Liver (tissue), 9 donors: ENCODE results near the gene RPLP2. TPM values are rescaled to one million over a fixed set of nuclear protein-coding genes. Genes with fewer than 3 reads are reported as not detected.
A peak's percentile ranks its signal among the peaks of the same experiment; 100 is the strongest.

Experiments used
- DNase-seq: peaks from one replicate; pipeline ENCODE4 v3.0.0-alpha.2; 2017; ENCODE audit warnings: low spot score
- H3K27ac ChIP-seq, 2 donors: one replicate each; pipeline ENCODE4 v1.7.0; 2013; ENCODE audit warnings: inconsistent platforms in 2 of 2, low read length in 2 of 2, control low read depth in 1 of 2, low read depth in 1 of 2, mild to moderate bottlenecking in 1 of 2
- H3K27me3 ChIP-seq, 4 donors: one replicate each; pipeline versions ENCODE4 v1.6.1 to v1.7.0; 2013; ENCODE audit warnings: low read length in 3 of 4, inconsistent platforms in 1 of 4, mild to moderate bottlenecking in 1 of 4, moderate library complexity in 1 of 4; ENCODE audit not compliant: control insufficient read depth in 4 of 4, insufficient read depth in 4 of 4
- H3K36me3 ChIP-seq, 4 donors: one replicate each; pipeline versions ENCODE4 v1.6.1 to v1.7.0; 2013; ENCODE audit warnings: low read length in 3 of 4, mild to moderate bottlenecking in 3 of 4, low read depth in 1 of 4, moderate library complexity in 1 of 4; ENCODE audit not compliant: control insufficient read depth in 4 of 4, insufficient read depth in 3 of 4
- H3K4me1 ChIP-seq, 4 donors: one replicate each; pipeline versions ENCODE4 v1.6.1 to v1.7.0; 2013; ENCODE audit warnings: low read length in 3 of 4, mild to moderate bottlenecking in 3 of 4, moderate library complexity in 1 of 4; ENCODE audit not compliant: control insufficient read depth in 4 of 4, insufficient read depth in 4 of 4
- H3K4me3 ChIP-seq, 3 donors: one replicate each; pipeline versions ENCODE4 v1.6.1 to v1.7.0; 2013; ENCODE audit warnings: low read length in 3 of 3, control low read depth in 1 of 3, low read depth in 1 of 3, mild to moderate bottlenecking in 1 of 3
- H3K9ac ChIP-seq, 2 donors: one replicate each; pipeline ENCODE4 v1.7.0; 2013; ENCODE audit warnings: low read length in 2 of 2, mild to moderate bottlenecking in 2 of 2, moderate library complexity in 2 of 2, control low read depth in 1 of 2, low read depth in 1 of 2
- H3K9me3 ChIP-seq, 4 donors: one replicate each; pipeline versions ENCODE4 v1.6.1 to v1.7.0; 2013; ENCODE audit warnings: low read length in 3 of 4; ENCODE audit not compliant: control insufficient read depth in 4 of 4
- EGR1 ChIP-seq, 2 donors: IDR thresholded peaks; 2 replicates each; pipeline ENCODE4 v1.6.1; 2016 to 2018; ENCODE audit warnings: antibody characterized with exemption in 2 of 2, low read depth in 2 of 2
- FOXA1 ChIP-seq: IDR thresholded peaks from 2 replicates; pipeline ENCODE4 v1.6.1; 2016; ENCODE audit warnings: antibody characterized with exemption
- FOXA2 ChIP-seq: IDR thresholded peaks from 2 replicates; pipeline ENCODE4 v1.6.1; 2016; ENCODE audit warnings: antibody characterized with exemption
- GABPA ChIP-seq, 2 donors: IDR thresholded peaks in 1 of 2; conservative IDR thresholded peaks in 1 of 2; 2 replicates each; pipeline ENCODE4 v1.6.1; 2016; ENCODE audit warnings: antibody characterized with exemption in 2 of 2, mild to moderate bottlenecking in 1 of 2, moderate library complexity in 1 of 2
- HNF4A ChIP-seq, 2 donors: conservative IDR thresholded peaks; 2 replicates each; pipeline ENCODE4 v1.6.1; 2016; ENCODE audit warnings: antibody characterized with exemption in 2 of 2, mild to moderate bottlenecking in 2 of 2
- JUND ChIP-seq, 2 donors: IDR thresholded peaks; 2 replicates each; pipeline ENCODE4 v1.6.1; 2016; ENCODE audit warnings: antibody characterized with exemption in 2 of 2
- RAD21 ChIP-seq, 2 donors: IDR thresholded peaks; 2 replicates each; pipeline ENCODE4 v1.6.1; 2016; ENCODE audit warnings: antibody characterized with exemption in 2 of 2, mild to moderate bottlenecking in 2 of 2
- RXRA ChIP-seq, 2 donors: IDR thresholded peaks; 2 replicates each; pipeline ENCODE4 v1.6.1; 2017 to 2018; ENCODE audit warnings: antibody characterized with exemption in 2 of 2, mild to moderate bottlenecking in 1 of 2
- SP1 ChIP-seq: IDR thresholded peaks from 2 replicates; pipeline ENCODE4 v1.6.1; 2018; ENCODE audit warnings: antibody characterized with exemption, mild to moderate bottlenecking
- TAF1 ChIP-seq: conservative IDR thresholded peaks from 2 replicates; pipeline ENCODE4 v1.6.1; 2016; ENCODE audit warnings: antibody characterized with exemption, mild to moderate bottlenecking
- YY1 ChIP-seq: IDR thresholded peaks from 2 replicates; pipeline ENCODE4 v1.6.1; 2016; ENCODE audit warnings: antibody characterized with exemption, mild to moderate bottlenecking
- WGBS: extraction: QIAGEN DNeasy Blood & Tissue Kit; methylation state at CpG from one replicate; pipeline ENCODE4 v1.1.7; 2013; 5-methylcytosine and 5-hydroxymethylcytosine counted together
- polyA plus RNA-seq, 2 donors: library from polyadenylated mRNA; stranded (reverse) in 1 of 2; unstranded in 1 of 2; fragments of 200-250 nt in 1 of 2; fragments of >200 nt in 1 of 2; fragmentation: Nextera tagmentation in 1 of 2; extraction: Ambion mirVana in 1 of 2; gene quantifications; one replicate each; pipeline versions ENCODE4 v1.2.1 to v1.2.3, GENCODE V29; 2013 to 2015
- total RNA-seq, 2 donors: library from RNA; depleted of rRNA; stranded (reverse); fragments of >200 nt; gene quantifications; one replicate each; pipeline ENCODE4 v1.2.3, GENCODE V29; 2014
- TF ChIP-seq, protein P1 (sequence below): IDR thresholded peaks from 2 replicates; pipeline ENCODE4 v1.6.1; 2016; ENCODE audit warnings: antibody characterized with exemption
- TF ChIP-seq, protein P2 (sequence below): fragments of 150-350 bp; IDR thresholded peaks from 2 replicates; pipeline ENCODE4 v1.5.1; 2017; ENCODE audit warnings: improper control_type of control experiment, low read depth, low read length; ENCODE audit not compliant: missing input control
- TF ChIP-seq, protein P3 (sequence below): IDR thresholded peaks from 2 replicates; pipeline ENCODE4 v1.6.1; 2016; ENCODE audit warnings: antibody characterized with exemption
- donor health status: healthy.
- donor health status: healthy.
- donor health status: healthy.
- donor health status: healthy.
- donor health status: healthy.

The RPLP2 gene
- total and polyA plus RNA-seq, 4 donors, result 59.8 to 476 (median 285) TPM

DNA sequence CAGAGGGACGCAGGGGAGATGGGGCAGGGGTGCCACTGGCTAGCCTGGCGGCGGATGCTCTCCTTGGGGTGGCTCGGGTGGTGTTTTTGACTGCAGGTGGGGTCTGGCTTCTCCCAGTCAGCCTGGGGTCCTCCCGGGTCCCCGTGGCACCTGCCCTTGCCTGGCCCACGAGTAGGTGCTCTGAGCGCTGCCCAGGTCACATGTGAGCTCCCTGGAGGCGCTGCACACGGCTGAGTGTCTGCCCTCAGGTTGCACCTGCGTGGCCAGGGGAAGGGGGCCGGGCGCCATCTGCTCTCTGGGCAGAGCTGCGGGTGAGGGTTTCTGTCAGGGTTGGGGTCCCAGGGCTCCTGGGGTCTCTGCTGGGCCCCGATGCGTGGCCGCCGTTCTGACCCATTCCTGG is 38.1 kb downstream of the RPLP2 start:
- no peak for TF ChIP-seq RXRA (IDR thresholded peaks at IDR 0.05)
- TF ChIP-seq SP1, result no peak
- no peak for TF ChIP-seq TAF1
- no peak for TF ChIP-seq JUND (IDR thresholded peaks at IDR 0.05)
- no peak for TF ChIP-seq YY1
- TF ChIP-seq, protein P1, sequence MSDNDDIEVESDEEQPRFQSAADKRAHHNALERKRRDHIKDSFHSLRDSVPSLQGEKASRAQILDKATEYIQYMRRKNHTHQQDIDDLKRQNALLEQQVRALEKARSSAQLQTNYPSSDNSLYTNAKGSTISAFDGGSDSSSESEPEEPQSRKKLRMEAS, result no peak
- H3K4me1 ChIP-seq, result peaks cover 16 to 45% (median 24%) of the 10 kb centered on the region in 4 donors

DNA sequence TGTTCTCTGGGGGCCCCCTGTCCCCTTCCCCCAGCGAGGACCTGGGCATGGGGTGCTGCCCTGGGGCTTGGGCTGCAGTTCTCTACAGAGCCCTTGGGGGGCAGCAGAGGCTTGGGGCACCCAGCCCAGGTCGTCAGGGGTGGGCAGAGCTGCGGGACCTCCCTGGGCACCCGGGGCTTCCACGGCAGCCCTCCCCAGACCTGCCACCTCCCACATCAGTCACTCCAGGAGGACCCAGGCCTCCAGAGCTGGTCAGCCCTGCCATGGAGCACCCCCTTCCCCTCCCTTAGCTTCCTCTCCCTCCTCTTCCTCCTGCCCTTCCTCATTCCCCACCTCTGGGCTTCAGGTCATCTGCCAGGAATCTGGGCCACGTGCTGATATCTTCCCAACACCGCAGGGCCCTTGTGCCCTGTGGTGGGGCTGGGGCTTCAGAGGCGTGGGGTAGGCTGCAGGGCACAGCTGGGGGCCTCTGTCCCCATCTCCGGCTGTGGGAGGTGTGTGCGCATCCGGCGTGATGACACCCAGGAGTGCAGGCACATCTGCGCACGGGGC is 38.7 kb downstream of the RPLP2 start:
- Histone ChIP-seq H3K4me1 (peaks cover 10 to 40% (median 20%) of the 10 kb centered on the region in 4 donors), H3K4me3 (no peak overlapping the region), H3K27me3 (peaks cover 0 to 3% (median 0%) of the 10 kb centered on the region in 4 donors), H3K9me3 (no peaks in the 10 kb centered on the region), H3K36me3 (no peaks in the 10 kb centered on the region), H3K9ac (no peak overlapping the region), H3K27ac (no peak overlapping the region)
- no peak for TF ChIP-seq HNF4A (conservative IDR thresholded peaks at IDR 0.05)
- TF ChIP-seq JUND (IDR thresholded peaks at IDR 0.05), result no peak
- TF ChIP-seq FOXA1, result no peak
- no peak for TF ChIP-seq TAF1
- TF ChIP-seq, protein P2, sequence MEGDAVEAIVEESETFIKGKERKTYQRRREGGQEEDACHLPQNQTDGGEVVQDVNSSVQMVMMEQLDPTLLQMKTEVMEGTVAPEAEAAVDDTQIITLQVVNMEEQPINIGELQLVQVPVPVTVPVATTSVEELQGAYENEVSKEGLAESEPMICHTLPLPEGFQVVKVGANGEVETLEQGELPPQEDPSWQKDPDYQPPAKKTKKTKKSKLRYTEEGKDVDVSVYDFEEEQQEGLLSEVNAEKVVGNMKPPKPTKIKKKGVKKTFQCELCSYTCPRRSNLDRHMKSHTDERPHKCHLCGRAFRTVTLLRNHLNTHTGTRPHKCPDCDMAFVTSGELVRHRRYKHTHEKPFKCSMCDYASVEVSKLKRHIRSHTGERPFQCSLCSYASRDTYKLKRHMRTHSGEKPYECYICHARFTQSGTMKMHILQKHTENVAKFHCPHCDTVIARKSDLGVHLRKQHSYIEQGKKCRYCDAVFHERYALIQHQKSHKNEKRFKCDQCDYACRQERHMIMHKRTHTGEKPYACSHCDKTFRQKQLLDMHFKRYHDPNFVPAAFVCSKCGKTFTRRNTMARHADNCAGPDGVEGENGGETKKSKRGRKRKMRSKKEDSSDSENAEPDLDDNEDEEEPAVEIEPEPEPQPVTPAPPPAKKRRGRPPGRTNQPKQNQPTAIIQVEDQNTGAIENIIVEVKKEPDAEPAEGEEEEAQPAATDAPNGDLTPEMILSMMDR, result peak; percentile 77
- TF ChIP-seq RAD21 (IDR thresholded peaks at IDR 0.05), result peak; percentile 77 to 86
- no peak for TF ChIP-seq FOXA2
- TF ChIP-seq GABPA (IDR thresholded peaks at IDR 0.05 in 1 of 2, conservative IDR thresholded peaks at IDR 0.05 in 1 of 2), result no peak
- TF ChIP-seq SP1, result no peak
- TF ChIP-seq RXRA (IDR thresholded peaks at IDR 0.05), result no peak
- no peak for TF ChIP-seq YY1
- no peak for TF ChIP-seq EGR1 (IDR thresholded peaks at IDR 0.05; ENCODE audit: low read depth in 2 of 2)
- TF ChIP-seq, protein P3, sequence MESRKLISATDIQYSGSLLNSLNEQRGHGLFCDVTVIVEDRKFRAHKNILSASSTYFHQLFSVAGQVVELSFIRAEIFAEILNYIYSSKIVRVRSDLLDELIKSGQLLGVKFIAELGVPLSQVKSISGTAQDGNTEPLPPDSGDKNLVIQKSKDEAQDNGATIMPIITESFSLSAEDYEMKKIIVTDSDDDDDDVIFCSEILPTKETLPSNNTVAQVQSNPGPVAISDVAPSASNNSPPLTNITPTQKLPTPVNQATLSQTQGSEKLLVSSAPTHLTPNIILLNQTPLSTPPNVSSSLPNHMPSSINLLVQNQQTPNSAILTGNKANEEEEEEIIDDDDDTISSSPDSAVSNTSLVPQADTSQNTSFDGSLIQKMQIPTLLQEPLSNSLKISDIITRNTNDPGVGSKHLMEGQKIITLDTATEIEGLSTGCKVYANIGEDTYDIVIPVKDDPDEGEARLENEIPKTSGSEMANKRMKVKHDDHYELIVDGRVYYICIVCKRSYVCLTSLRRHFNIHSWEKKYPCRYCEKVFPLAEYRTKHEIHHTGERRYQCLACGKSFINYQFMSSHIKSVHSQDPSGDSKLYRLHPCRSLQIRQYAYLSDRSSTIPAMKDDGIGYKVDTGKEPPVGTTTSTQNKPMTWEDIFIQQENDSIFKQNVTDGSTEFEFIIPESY, result no peak
- WGBS, result 39% methylated on average over 14 of the region's 14 CpGs
- DNase-seq, result peak; percentile 72

More for the DNA sequence above, 38.1 kb downstream of the RPLP2 start:
- Histone ChIP-seq H3K9ac (no peak overlapping the region), H3K36me3 (no peaks in the 10 kb centered on the region), H3K9me3 (no peaks in the 10 kb centered on the region), H3K4me3 (no peak overlapping the region), H3K27me3 (peaks cover 0 to 3% (median 0%) of the 10 kb centered on the region in 4 donors), H3K27ac (no peak overlapping the region)
- 76% methylated on average over 18 of the region's 18 CpGs for WGBS
- no peak for DNase-seq
